H1 (cell line): ENCODE results near the gene PDXDC1. TPM values are rescaled to one million over a fixed set of nuclear protein-coding genes. Genes with fewer than 3 reads are reported as not detected.
"Not testable (repeated sequence)": the region's sequence is repeated elsewhere in the genome, so short reads cannot be mapped to it uniquely, and the experiment has no call there.

ENCODE experiments used
- CTCF ChIA-PET: fragments of 300-600 bp; sonication (Branson Sonifier 250); formaldehyde crosslinking; loops from one replicate; lab custom pipeline; 2021; ENCODE audit not compliant: partially characterized antibody; lab: Charles Lee
- POLR2A ChIA-PET: fragments of 300-600 bp; sonication (Branson Sonifier 250); formaldehyde crosslinking; loops from one replicate; lab custom pipeline; 2021; ENCODE audit warnings: inconsistent platforms; ENCODE audit not compliant: partially characterized antibody; lab: Charles Lee
- DNase-seq, 2 experiments: peaks; one replicate each; pipeline versions ENCODE4 v3.0.0 to v3.0.0-alpha.2; 2010 to 2022; ENCODE audit warnings: low spot score in 2 of 2, low read depth in 1 of 2, mixed read lengths in 1 of 2
- FAIRE-seq: peaks from 2 replicates; lab custom pipeline; 2011; peaks lifted over from hg19 to GRCh38; lab: Jason Lieb, UNC
- H2AFZ ChIP-seq: 2 replicates; pipeline ENCODE4 v1.8.1; 2012; ENCODE audit warnings: low read length, inconsistent platforms
- H2AK5ac ChIP-seq: 2 replicates; pipeline ENCODE4 v1.6.1; 2013; ENCODE audit warnings: low read depth, low read length
- H2BK120ac ChIP-seq: replicated peaks from 2 replicates; pipeline ENCODE3; 2013; ENCODE audit warnings: low read depth, low read length, inconsistent platforms
- H2BK12ac ChIP-seq: 2 replicates; pipeline ENCODE4 v1.6.1; 2013; ENCODE audit warnings: low read depth, low read length
- H2BK15ac ChIP-seq: 2 replicates; pipeline ENCODE4 v1.6.1; 2013; ENCODE audit warnings: low read length
- H2BK20ac ChIP-seq: 2 replicates; pipeline ENCODE4 v1.6.1; 2013; ENCODE audit warnings: low read length
- H2BK5ac ChIP-seq: 2 replicates; pipeline ENCODE4 v1.6.1; 2013; ENCODE audit warnings: low read depth, low read length
- H3K14ac ChIP-seq: 2 replicates; pipeline ENCODE4 v1.6.1; 2013; ENCODE audit warnings: inconsistent platforms; ENCODE audit not compliant: insufficient read length
- H3K18ac ChIP-seq: 2 replicates; pipeline ENCODE4 v1.6.1; 2013; ENCODE audit warnings: low read length; ENCODE audit errors: extremely low read depth
- H3K23ac ChIP-seq: 2 replicates; pipeline ENCODE4 v1.6.1; 2013; ENCODE audit warnings: inconsistent platforms; ENCODE audit not compliant: insufficient read length
- H3K23me2 ChIP-seq: 2 replicates; pipeline ENCODE4 v1.6.1; 2013; ENCODE audit warnings: low read depth, low read length
- H3K27ac ChIP-seq: 2 replicates; pipeline ENCODE4 v1.6.1; 2011; ENCODE audit warnings: low read depth, low read length, inconsistent platforms
- H3K27me3 ChIP-seq, 4 experiments: replicated peaks in 1 of 4; 1 replicate in 1 of 4; 2 replicates in 3 of 4; pipeline versions ENCODE4 v1.6.1 to v1.8.1; 2011 to 2013; ENCODE audit warnings: low read length in 3 of 4, mild to moderate bottlenecking in 3 of 4, inconsistent platforms in 2 of 4, mixed read lengths in 2 of 4, moderate library complexity in 1 of 4; ENCODE audit not compliant: control insufficient read depth in 3 of 4, insufficient read depth in 3 of 4; ENCODE audit errors: extremely low read depth in 1 of 4
- H3K36me3 ChIP-seq, 4 experiments: 2 replicates each; pipeline versions ENCODE4 v1.6.1 to v1.8.1; 2011 to 2013; ENCODE audit warnings: mild to moderate bottlenecking in 4 of 4, low read length in 3 of 4, moderate library complexity in 2 of 4, control low read depth in 1 of 4, inconsistent platforms in 1 of 4; ENCODE audit not compliant: insufficient read depth in 4 of 4, control insufficient read depth in 2 of 4
- H3K4ac ChIP-seq: replicated peaks from 2 replicates; pipeline ENCODE3; 2013; ENCODE audit warnings: low read length, low read depth, mixed read lengths, inconsistent platforms; ENCODE audit not compliant: insufficient read length
- H3K4me1 ChIP-seq, 4 experiments: replicated peaks in 1 of 4; 1 replicate in 1 of 4; 2 replicates in 3 of 4; pipeline versions ENCODE4 v1.6.1 to v1.8.1; 2011 to 2013; ENCODE audit warnings: low read length in 3 of 4, inconsistent platforms in 2 of 4, mixed read lengths in 1 of 4; ENCODE audit not compliant: insufficient read depth in 4 of 4, control insufficient read depth in 3 of 4
- H3K4me2 ChIP-seq, 2 experiments: 2 replicates each; pipeline versions ENCODE4 v1.6.1 to v1.8.1; 2011 to 2013; ENCODE audit warnings: low read depth in 2 of 2, low read length in 2 of 2, control low read depth in 1 of 2, inconsistent platforms in 1 of 2, mild to moderate bottlenecking in 1 of 2; ENCODE audit not compliant: insufficient read depth in 1 of 2
- H3K4me3 ChIP-seq, 4 experiments: fragments of 200-600, 300-600 bp in 1 of 4; sonication (generic), shearing (Covaris generic), sonication (Bioruptor Twin) in 1 of 4; 2 replicates each; pipeline versions ENCODE4 v1.5.1 to v1.8.1; 2011 to 2016; ENCODE audit warnings: low read length in 4 of 4, low read depth in 3 of 4, control low read depth in 2 of 4, inconsistent platforms in 2 of 4, mild to moderate bottlenecking in 2 of 4, mixed read lengths in 1 of 4, moderate library complexity in 1 of 4; ENCODE audit not compliant: insufficient read depth in 2 of 4; ENCODE audit errors: extremely low read depth in 1 of 4
- H3K56ac ChIP-seq: replicated peaks from 2 replicates; pipeline ENCODE3; 2013; ENCODE audit warnings: low read depth, mild to moderate bottlenecking, mixed read lengths, low read length, inconsistent platforms; ENCODE audit not compliant: insufficient read length
- H3K79me1 ChIP-seq: 2 replicates; pipeline ENCODE4 v1.6.1; 2013; ENCODE audit warnings: low read depth, low read length, control low read depth
- H3K79me2 ChIP-seq, 2 experiments: 2 replicates each; pipeline versions ENCODE4 v1.6.1 to v1.8.1; 2012 to 2013; ENCODE audit warnings: low read length in 2 of 2, mild to moderate bottlenecking in 2 of 2, inconsistent platforms in 1 of 2; ENCODE audit not compliant: insufficient read depth in 2 of 2, control insufficient read depth in 1 of 2
- H3K9ac ChIP-seq, 4 experiments: replicated peaks in 1 of 4; 1 replicate in 1 of 4; 2 replicates in 3 of 4; pipeline versions ENCODE4 v1.6.1 to v1.8.1; 2011 to 2013; ENCODE audit warnings: low read depth in 3 of 4, low read length in 3 of 4, control low read depth in 2 of 4, mild to moderate bottlenecking in 2 of 4, moderate library complexity in 2 of 4, inconsistent platforms in 1 of 4; ENCODE audit errors: extremely low read depth in 1 of 4
- H3K9me3 ChIP-seq, 2 experiments: 2 replicates each; pipeline versions ENCODE4 v1.6.1 to v1.8.1; 2012 to 2013; ENCODE audit warnings: mild to moderate bottlenecking in 2 of 2, moderate library complexity in 2 of 2, control low read depth in 1 of 2, inconsistent platforms in 1 of 2, low read depth in 1 of 2, low read length in 1 of 2, mixed read lengths in 1 of 2; ENCODE audit not compliant: insufficient read depth in 2 of 2
- H4K20me1 ChIP-seq, 2 experiments: replicated peaks in 1 of 2; 2 replicates each; pipeline versions ENCODE3 to v1.8.1; 2011 to 2013; ENCODE audit warnings: inconsistent platforms in 2 of 2, low read length in 2 of 2, mild to moderate bottlenecking in 1 of 2; ENCODE audit not compliant: insufficient read depth in 2 of 2, control insufficient read depth in 1 of 2
- H4K5ac ChIP-seq: 2 replicates; pipeline ENCODE4 v1.6.1; 2013; ENCODE audit warnings: low read length, low read depth, mixed read lengths, inconsistent platforms; ENCODE audit not compliant: insufficient read length
- H4K8ac ChIP-seq: 2 replicates; pipeline ENCODE4 v1.8.0; 2013; ENCODE audit warnings: mild to moderate bottlenecking, moderate library complexity, low read length, inconsistent platforms; ENCODE audit not compliant: insufficient read depth; ENCODE audit errors: extremely low read depth
- H4K91ac ChIP-seq: replicated peaks from 2 replicates; pipeline ENCODE3; 2013; ENCODE audit warnings: low read length, mixed read lengths, inconsistent platforms; ENCODE audit not compliant: insufficient read length
- WGBS, 2 experiments: shearing (Covaris generic) in 1 of 2; methylation state at CpG; one replicate each; pipeline versions ENCODE4 v1.1.6 to v1.1.7; 2013 to 2015; ENCODE audit warnings: low lambda C conversion rate in 2 of 2, mixed read lengths in 2 of 2, inconsistent platforms in 1 of 2, low coverage in 1 of 2, missing lambda C conversion rate in 1 of 2; ENCODE audit not compliant: insufficient replicate concordance in 2 of 2, insufficient coverage in 1 of 2, insufficient read length in 1 of 2; ENCODE audit errors: extremely low coverage in 1 of 2, missing lambda C conversion rate in 1 of 2; 5-methylcytosine and 5-hydroxymethylcytosine counted together
- polyA plus RNA-seq, 7 experiments: library from polyadenylated mRNA; depleted of rRNA in 3 of 7; stranded (reverse) in 5 of 7; unstranded in 2 of 7; fragments of >200 nt in 5 of 7; fragments of 200-250 nt in 2 of 7; gene quantifications; 1 replicate in 5 of 7; 2 replicates in 1 of 7; 4 replicates in 1 of 7; pipeline versions ENCODE4 v1.2.1 to v1.2.3, GENCODE V29; 2011 to 2013; ENCODE audit warnings: missing spikeins in 2 of 7, mixed read lengths in 2 of 7
- total RNA-seq: library from RNA; stranded (reverse); fragmentation: NEBNext Ultra II Directional; extraction: Animal tissue kit (Norgen Biotek cat#: 25700); gene quantifications from 2 replicates; pipeline ENCODE4 v1.2.1, GENCODE V29; 2021

The PDXDC1 gene
- total and polyA plus RNA-seq, 2 of the 8 experiments (the other 6 are each of a cell fraction or from before 2014, with no cell fraction given), result 56.6 to 118 TPM

DNA sequence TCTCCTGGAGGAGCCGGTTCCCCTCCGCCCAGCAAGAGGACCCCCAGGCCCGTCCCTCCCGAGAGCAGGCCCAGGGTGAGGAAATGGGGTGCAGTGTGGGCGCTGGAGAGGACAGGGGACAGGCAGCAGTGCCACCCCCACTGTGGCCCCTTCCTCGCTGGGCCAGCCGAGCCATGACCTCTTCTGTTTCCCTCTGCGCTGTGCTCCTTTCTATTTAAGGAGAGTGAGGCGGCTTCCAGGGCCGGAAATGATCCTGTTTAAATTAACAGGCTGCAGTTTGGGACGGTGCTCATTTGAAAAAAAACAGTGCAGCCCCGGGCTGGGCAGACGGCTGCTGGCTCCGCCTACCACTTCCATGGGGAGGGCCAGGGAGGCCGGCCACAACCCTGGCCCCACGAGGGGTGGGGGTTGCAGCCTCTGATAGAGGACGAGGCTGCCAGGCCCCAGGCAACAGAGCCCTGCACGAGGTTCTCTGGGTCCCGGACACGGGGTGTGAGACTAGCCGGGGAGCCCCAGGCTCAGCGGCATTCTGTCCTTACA lies 169.3 kb downstream of the PDXDC1 start:
- H2BK20ac ChIP-seq, H3K79me1 ChIP-seq, H3K9me3 ChIP-seq, DNase-seq, H3K56ac ChIP-seq, H3K9ac ChIP-seq, H3K27me3 ChIP-seq, H3K23me2 ChIP-seq, CTCF ChIA-PET, H2BK15ac ChIP-seq, H3K14ac ChIP-seq, H4K20me1 ChIP-seq, POLR2A ChIA-PET, H3K36me3 ChIP-seq, H2BK120ac ChIP-seq, FAIRE-seq, H3K23ac ChIP-seq, H4K91ac ChIP-seq, H3K4ac ChIP-seq, H2AK5ac ChIP-seq, H3K4me3 ChIP-seq, H2BK12ac ChIP-seq, H2AFZ ChIP-seq: not testable (repeated sequence)
- peaks cover 5 to 24% (median 14%) of the 10 kb centered on the region in 4 experiments for H3K4me1 ChIP-seq
- peak overlapping the region; percentile 48; the same call in 1 of the 2 replicates for H3K18ac ChIP-seq
- peaks cover 7 to 61% of the 10 kb centered on the region in 2 experiments; a peak in 3 of 4 replicates for H3K79me2 ChIP-seq
- peak overlapping the region; percentile 60 for H4K5ac ChIP-seq
- WGBS, 2 experiments, result 39% methylated on average over 18 of the region's 22 CpGs; no CpG with 5 or more reads in 1 of the 2 experiments
- peak overlapping the region; percentile 57 for H4K8ac ChIP-seq
- 0 out of 4 replicates have a peak overlapping the region, but pooled peaks have one; percentile 7 to 8 for H3K4me2 ChIP-seq
- peak overlapping the region; percentile 52; the same call in 1 of the 2 replicates for H2BK5ac ChIP-seq
- H3K27ac ChIP-seq, result peak overlapping the region; percentile 35; the same call in 1 of the 2 replicates
